Endothelial cell of umbilical vein (primary cell): ENCODE results near the gene SLC16A4. TPM values are rescaled to one million over a fixed set of nuclear protein-coding genes. Genes with fewer than 3 reads are reported as not detected.

Experiments
- BruUV-seq: library from RNA; stranded (reverse); fragments of 400-500 nt; replicated peaks from 2 replicates; lab custom pipeline; 2021; lab: Mats Ljungman, UMichigan
- CTCF ChIA-PET: fragments of 300-600, 350-600 bp; sonication (Branson Sonifier 250); formaldehyde crosslinking; loops from one replicate; lab custom pipeline; 2021; ENCODE audit warnings: antibody characterized with exemption, inconsistent platforms; lab: Charles Lee
- POLR2A ChIA-PET: fragments of 300-600, 350-600 bp; sonication (Branson Sonifier 250); formaldehyde crosslinking; loops from one replicate; lab custom pipeline; 2021; ENCODE audit warnings: antibody characterized with exemption, inconsistent platforms; lab: Charles Lee
- DNase-seq: peaks from one replicate; pipeline ENCODE4 v3.0.0-alpha.2; 2011; ENCODE audit warnings: low read depth, low spot score
- FAIRE-seq: peaks from 2 replicates; lab custom pipeline; 2011; peaks lifted over from hg19 to GRCh38; lab: Jason Lieb, UNC
- H2AFZ ChIP-seq: 2 replicates; pipeline ENCODE4 v1.6.0; 2012; ENCODE audit warnings: low read depth, low read length, control low read depth, inconsistent platforms
- H3K27ac ChIP-seq: 2 replicates; pipeline ENCODE4 v1.5.1; 2011; ENCODE audit warnings: low read depth, mild to moderate bottlenecking, control low read depth, low read length, moderate library complexity; ENCODE audit not compliant: insufficient read depth
- H3K27me3 ChIP-seq, 2 experiments: 2 replicates each; pipeline versions ENCODE4 v1.6.0 to v1.6.1; 2011; ENCODE audit warnings: low read length in 2 of 2, mixed read lengths in 1 of 2; ENCODE audit not compliant: control insufficient read depth in 2 of 2, insufficient read depth in 2 of 2
- H3K36me3 ChIP-seq, 2 experiments: 2 replicates in 1 of 2; 3 replicates in 1 of 2; pipeline ENCODE4 v1.5.1; 2011; ENCODE audit warnings: low read length in 2 of 2, mild to moderate bottlenecking in 1 of 2, moderate library complexity in 1 of 2; ENCODE audit not compliant: control insufficient read depth in 2 of 2, insufficient read depth in 2 of 2; ENCODE audit errors: extremely low read depth in 1 of 2
- H3K4me1 ChIP-seq: 3 replicates; pipeline ENCODE4 v1.5.1; 2011; ENCODE audit warnings: mild to moderate bottlenecking, low read length; ENCODE audit not compliant: control insufficient read depth, insufficient read depth; ENCODE audit errors: extremely low read depth
- H3K4me2 ChIP-seq: 2 replicates; pipeline ENCODE4 v1.6.1; 2011; ENCODE audit warnings: low read length, control low read depth, mixed read lengths; ENCODE audit not compliant: insufficient read depth
- H3K4me3 ChIP-seq, 3 experiments: fragments of 200-600 bp in 1 of 3; sonication (generic), shearing (Covaris generic) in 1 of 3; replicated peaks in 1 of 3; 2 replicates each; pipeline ENCODE4 v1.5.1; 2011 to 2016; ENCODE audit warnings: control low read depth in 3 of 3, low read length in 3 of 3, mild to moderate bottlenecking in 2 of 3, inconsistent platforms in 1 of 3, low read depth in 1 of 3, moderate library complexity in 1 of 3; ENCODE audit not compliant: insufficient read depth in 1 of 3
- H3K79me2 ChIP-seq: 2 replicates; pipeline ENCODE4 v1.6.0; 2012; ENCODE audit warnings: low read length, inconsistent platforms; ENCODE audit not compliant: control insufficient read depth, insufficient read depth
- H3K9ac ChIP-seq: replicated peaks from 2 replicates; pipeline ENCODE3; 2011; ENCODE audit warnings: low read length, control low read depth; ENCODE audit not compliant: insufficient read depth; ENCODE audit errors: extremely low read depth
- H3K9me1 ChIP-seq: replicated peaks from 3 replicates; pipeline ENCODE4 v1.6.0; 2011; ENCODE audit warnings: mild to moderate bottlenecking, low read length; ENCODE audit not compliant: control insufficient read depth, insufficient read depth; ENCODE audit errors: extremely low read depth
- H3K9me3 ChIP-seq: replicated peaks from 2 replicates; pipeline ENCODE4 v1.5.1; 2012; ENCODE audit warnings: low read length, inconsistent platforms; ENCODE audit not compliant: control insufficient read depth, insufficient read depth
- H4K20me1 ChIP-seq: replicated peaks from 2 replicates; pipeline ENCODE3; 2011; ENCODE audit warnings: mild to moderate bottlenecking, low read length; ENCODE audit not compliant: control insufficient read depth, insufficient read depth; ENCODE audit errors: extremely low read depth
- CTCF ChIP-seq, 2 donors: IDR thresholded peaks; 1 replicate in 1 of 2; 2 replicates in 1 of 2; pipeline ENCODE4 v1.5.1; 2011; ENCODE audit warnings: low read length in 2 of 2, mild to moderate bottlenecking in 2 of 2, moderate library complexity in 2 of 2, control low read depth in 1 of 2, inconsistent platforms in 1 of 2, low read depth in 1 of 2; ENCODE audit not compliant: insufficient read depth in 1 of 2; ENCODE audit errors: extremely low read depth in 1 of 2
- EZH2 ChIP-seq: IDR thresholded peaks from 2 replicates; pipeline ENCODE4 v1.6.1; 2012; ENCODE audit warnings: borderline replicate concordance, low read depth, mild to moderate bottlenecking, moderate library complexity, low read length, inconsistent platforms; ENCODE audit not compliant: severe bottlenecking
- FOS ChIP-seq: IDR thresholded peaks from 2 replicates; pipeline ENCODE4 v1.6.1; 2011; ENCODE audit warnings: mild to moderate bottlenecking, low read length, moderate library complexity, borderline replicate concordance; ENCODE audit not compliant: insufficient read depth
- GATA2 ChIP-seq: IDR thresholded peaks from 2 replicates; pipeline ENCODE4 v1.7.0; 2011; ENCODE audit warnings: low read depth, mild to moderate bottlenecking, moderate library complexity, mixed read lengths, low read length; ENCODE audit not compliant: insufficient read length, insufficient read depth
- JUN ChIP-seq: IDR thresholded peaks from 2 replicates; pipeline ENCODE4 v1.6.1; 2011; ENCODE audit warnings: borderline replicate concordance, low read depth; ENCODE audit not compliant: insufficient read length, insufficient read depth
- MYC ChIP-seq: IDR thresholded peaks from one replicate; pipeline ENCODE4 v1.6.1; 2011; ENCODE audit warnings: mild to moderate bottlenecking, low read depth, low read length
- POLR2A ChIP-seq: IDR thresholded peaks from 2 replicates; pipeline ENCODE4 v1.6.1; 2012; ENCODE audit warnings: low read depth, mild to moderate bottlenecking, control low read depth, low read length
- POLR2AphosphoS5 ChIP-seq: IDR thresholded peaks from 2 replicates; pipeline ENCODE4 v1.6.1; 2012; ENCODE audit warnings: low read depth, mild to moderate bottlenecking, control low read depth, low read length, moderate library complexity; ENCODE audit not compliant: insufficient read depth
- dilution Hi-C: fragments of 300-500 bp; cut with MboI; formaldehyde crosslinking; loops from one replicate; pipeline ENCODE4 v1.15.0; 2019; ENCODE audit warnings: low sequenced_read_pairs; ENCODE audit not compliant: extremely low pct_ligation_motif_present
- intact Hi-C: fragments of 100-400 bp; cut with micrococcal nuclease; formaldehyde crosslinking; loops from one replicate; pipeline ENCODE4 v1.10.0; 2022
- polyA plus RNA-seq, 4 experiments: library from polyadenylated mRNA; depleted of rRNA in 3 of 4; stranded (reverse) in 3 of 4; unstranded in 1 of 4; fragments of >200 nt; gene quantifications; 2 replicates each; pipeline versions ENCODE4 v1.2.1 to v1.2.3, GENCODE V29; 2011 to 2012; ENCODE audit warnings: missing spikeins in 1 of 4
- total RNA-seq: library from RNA; stranded (reverse); gene quantifications from 2 replicates; pipeline ENCODE4 v1.2.3, GENCODE V29; 2021
- TF ChIP-seq, protein P1 (sequence below): IDR thresholded peaks from 2 replicates; pipeline ENCODE4 v1.6.1; 2011; ENCODE audit not compliant: insufficient read depth, insufficient read length

Gene SLC16A4
- total and polyA plus RNA-seq, 2 donors (not counting 3 experiments of a cell fraction or from before 2014, with no cell fraction given), result 2.8 to 7.2 TPM

- Histone ChIP-seq H3K9ac (no peak overlapping the region), H3K79me2 (peaks cover 69% of the 10 kb centered on the region), H3K9me3 (no peaks in the 10 kb centered on the region), H4K20me1 (peaks cover 2% of the 10 kb centered on the region), H3K27me3 (no peaks in the 10 kb centered on the region), H3K4me3 (no peak overlapping the region), H3K36me3 (peaks cover 0 to 7% of the 10 kb centered on the region in 2 experiments), H2AFZ (no peak overlapping the region), H3K9me1 (peaks cover 4% of the 10 kb centered on the region), H3K27ac (no peak overlapping the region), H3K4me2 (no peak overlapping the region), H3K4me1 (no peaks in the 10 kb centered on the region)
- no TSS peak for BruUV-seq
- dilution Hi-C loops (no loop called here), intact Hi-C loops (no loop called here)
- FAIRE-seq (no peak), DNase-seq (no peak)
- CTCF ChIA-PET, result no interaction called here
- POLR2A ChIA-PET, result no interaction called here
- TF ChIP-seq CTCF (IDR thresholded peaks at IDR 0.05; ENCODE audit: extremely low read depth in 1 of 2, insufficient read depth in 1 of 2, low read depth in 1 of 2, low read length in 2 of 2), result no peak
- no peak for TF ChIP-seq JUN
- TF ChIP-seq POLR2A, result no peak
- TF ChIP-seq POLR2AphosphoS5, result no peak
- no peak for TF ChIP-seq EZH2
- TF ChIP-seq MYC, result no peak
- TF ChIP-seq, protein P1, sequence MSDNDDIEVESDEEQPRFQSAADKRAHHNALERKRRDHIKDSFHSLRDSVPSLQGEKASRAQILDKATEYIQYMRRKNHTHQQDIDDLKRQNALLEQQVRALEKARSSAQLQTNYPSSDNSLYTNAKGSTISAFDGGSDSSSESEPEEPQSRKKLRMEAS, result no peak
- no peak for TF ChIP-seq FOS
- TF ChIP-seq GATA2, result no peak
Observed at GRCh38 chr1:110355321-110355720, 35.5 kb downstream of the SLC16A4 start.
